ENCODE results near the gene ABHD17C.

ABHD17C gene

DNA sequence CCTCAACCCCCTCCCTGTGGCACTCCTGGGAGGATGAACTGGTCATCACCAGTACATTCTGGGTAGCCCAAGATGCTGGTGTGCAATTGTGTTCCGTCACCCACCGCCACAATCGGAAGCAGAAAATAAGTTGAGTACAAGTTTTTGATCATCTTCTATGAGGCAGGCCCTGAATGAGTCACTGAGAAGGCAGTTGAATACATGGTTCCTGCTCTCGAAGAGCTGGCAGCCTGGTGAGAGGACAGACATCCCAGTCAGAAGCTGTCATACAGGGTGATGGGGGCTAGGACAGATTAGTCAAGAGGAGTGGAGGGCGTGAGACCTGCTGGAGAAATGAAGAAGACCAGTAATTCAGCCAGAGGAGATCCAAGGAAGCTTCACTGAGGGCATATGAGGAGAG, 90.2 kb downstream of the ABHD17C start:
- DNase-seq: no peak

DNA sequence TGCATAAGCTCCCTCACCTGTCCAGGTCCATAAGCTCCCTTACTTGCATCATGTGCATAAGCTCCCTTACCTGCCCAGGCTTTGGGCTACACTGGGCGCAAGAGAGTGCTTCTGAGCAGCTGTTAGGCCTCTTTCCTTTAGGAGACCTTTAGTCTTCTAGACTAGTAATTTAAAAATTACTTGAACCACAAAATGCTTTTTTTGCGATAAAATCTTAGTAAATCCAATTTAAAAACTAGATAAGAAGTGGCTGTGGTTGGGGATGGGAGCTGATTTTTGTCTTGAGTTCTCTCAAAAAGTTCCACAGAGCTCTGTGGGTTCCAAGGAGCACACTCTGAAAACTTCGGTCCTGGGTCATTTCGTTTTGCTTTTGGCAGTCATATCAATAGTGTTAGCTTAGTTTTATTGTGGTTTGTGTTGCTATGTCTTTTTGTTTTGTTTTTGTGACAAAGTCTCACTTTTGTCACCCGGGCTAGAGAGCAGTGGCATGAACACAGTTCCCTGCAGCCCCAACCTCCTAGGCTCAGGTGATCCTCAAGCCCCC, 90.8 kb downstream of the ABHD17C start:
- no peak for DNase-seq

DNA sequence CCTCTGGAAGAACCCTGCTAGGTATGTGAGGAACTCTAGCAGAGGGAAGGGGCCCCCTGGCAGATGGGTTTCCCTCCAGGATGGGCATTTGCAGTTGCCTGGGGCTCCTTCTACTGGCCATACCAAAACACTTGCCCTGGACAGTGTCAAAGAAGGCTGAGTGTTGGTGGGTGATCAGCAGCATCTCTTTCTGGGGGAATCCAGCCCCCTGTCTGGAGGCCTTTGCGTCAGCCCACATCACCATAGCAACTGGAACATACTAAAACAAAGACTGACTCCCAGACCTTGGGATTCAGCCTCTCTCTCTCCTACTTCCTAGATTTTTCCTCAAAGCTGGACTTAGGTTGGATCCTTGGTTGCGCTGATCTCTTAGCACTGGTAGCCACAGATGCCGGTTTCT, 92.2 kb downstream of the ABHD17C start:
- no peak for DNase-seq

DNA sequence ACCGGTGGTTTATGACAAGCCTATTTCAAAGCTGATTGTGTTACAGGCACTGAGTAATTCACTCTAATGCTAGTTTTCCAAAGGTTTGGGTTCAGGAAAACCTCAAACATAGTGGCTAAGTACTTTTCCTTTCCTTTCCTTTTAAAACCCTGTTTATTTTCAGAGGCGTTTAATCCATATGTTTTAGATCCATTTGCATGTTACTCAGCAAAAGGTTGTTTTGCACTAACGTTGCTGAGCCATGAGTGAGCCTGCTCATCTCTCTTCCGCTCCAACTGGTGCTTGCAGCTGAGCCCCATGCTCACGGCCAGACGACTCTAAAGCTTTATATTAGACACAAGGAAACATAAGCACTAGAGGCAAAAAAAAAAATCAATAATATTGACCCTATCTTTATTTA, 93.4 kb downstream of the ABHD17C start:
- no peak for DNase-seq

DNA sequence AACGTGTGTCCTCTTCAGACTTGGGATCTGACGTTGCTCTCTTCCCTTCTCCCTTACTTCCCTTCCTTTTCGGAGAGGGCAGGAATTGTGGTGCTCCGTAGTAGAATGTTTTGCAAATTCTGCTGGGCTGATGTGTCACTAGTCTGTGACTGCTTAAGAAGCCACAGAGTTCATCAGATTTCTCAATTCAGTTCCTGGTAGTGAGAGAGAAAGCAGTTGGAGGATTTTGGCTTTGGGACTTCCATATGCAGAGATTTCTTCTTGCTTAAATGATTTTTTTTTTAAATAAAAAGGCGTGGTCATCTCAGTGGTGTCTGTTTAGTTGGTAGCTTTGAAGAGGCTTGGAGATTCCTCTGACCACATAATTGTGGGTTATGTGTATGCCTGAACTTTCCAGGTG, 94.2 kb downstream of the ABHD17C start:
- no peak for DNase-seq

DNA sequence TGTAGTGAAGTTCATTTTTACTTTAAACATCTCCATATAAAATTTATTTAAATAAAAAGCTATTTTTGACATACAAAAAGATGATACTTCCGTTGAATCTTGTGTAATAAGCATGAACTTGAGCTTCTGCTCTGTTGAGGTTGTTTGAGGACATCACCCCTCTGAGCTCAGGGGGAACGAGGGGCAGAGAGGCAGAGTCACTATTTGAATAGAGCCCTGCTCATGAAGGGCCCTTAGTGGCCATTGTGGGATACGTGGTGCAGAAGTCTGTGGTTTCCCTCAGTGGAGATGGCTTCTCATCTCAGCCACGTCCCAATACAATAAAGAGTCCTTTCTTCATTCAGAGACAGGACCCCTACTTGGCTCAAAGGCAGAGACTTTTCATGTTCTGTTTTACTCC, 94.7 kb downstream of the ABHD17C start:
- DNase-seq: no peak

DNA sequence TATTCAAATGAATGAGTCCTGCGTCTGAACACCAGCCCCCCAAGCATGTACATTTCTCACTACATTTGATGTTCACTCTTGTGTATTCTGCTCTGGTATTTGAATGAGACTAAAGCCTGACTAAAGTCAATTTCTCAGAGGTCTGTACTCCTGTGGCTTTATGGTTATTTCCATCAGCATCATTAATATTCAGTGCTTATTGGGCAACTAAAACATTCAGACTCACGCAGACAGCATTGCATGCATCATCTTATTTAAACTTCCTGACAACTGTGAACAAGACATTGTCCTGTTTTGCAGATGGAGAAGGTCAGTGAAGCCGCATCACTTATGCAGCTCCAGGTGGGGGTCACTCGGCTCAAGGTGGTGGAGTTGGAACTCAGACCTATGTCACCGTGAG, 95.1 kb downstream of the ABHD17C start:
- no peak for DNase-seq

DNA sequence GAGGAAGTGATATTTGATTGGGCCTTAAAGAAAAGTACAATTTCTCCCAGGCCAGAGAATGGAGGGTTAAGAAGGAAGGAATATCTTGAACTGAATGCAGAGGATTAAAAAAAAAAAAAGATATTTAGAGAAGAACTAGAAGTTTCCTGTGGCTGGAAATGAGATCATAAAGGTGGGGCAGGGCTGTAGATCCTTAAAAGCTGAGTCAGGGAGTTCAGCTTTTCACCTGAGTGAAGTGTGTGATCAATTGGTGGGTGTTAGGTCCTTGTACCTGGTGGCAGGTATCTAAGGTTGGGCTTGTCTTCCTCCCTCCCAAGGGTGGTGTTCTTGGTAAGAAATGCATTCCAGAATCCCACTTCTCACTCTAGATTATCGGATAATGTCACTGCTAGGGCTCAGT, 95.9 kb downstream of the ABHD17C start:
- no peak for DNase-seq

DNA sequence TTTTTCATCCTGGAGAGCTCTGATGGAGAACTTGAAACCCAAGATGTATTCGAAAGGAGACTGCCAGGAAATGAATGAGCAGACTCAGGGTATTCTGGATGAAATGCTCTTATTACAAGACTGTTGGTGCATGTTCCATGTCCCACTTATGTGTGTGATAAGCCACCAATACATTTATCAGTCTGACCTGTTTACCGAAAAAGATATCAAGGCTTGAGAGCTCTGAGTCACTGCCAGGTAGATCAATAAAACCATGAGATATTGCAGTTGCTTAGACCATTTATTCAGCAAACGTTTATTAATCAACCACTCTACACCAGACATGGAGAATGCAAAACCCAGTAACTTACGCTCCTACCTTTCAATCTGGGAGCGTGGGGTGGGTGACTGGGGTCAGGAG, 101.3 kb downstream of the ABHD17C start:
- no peak for DNase-seq

DNA sequence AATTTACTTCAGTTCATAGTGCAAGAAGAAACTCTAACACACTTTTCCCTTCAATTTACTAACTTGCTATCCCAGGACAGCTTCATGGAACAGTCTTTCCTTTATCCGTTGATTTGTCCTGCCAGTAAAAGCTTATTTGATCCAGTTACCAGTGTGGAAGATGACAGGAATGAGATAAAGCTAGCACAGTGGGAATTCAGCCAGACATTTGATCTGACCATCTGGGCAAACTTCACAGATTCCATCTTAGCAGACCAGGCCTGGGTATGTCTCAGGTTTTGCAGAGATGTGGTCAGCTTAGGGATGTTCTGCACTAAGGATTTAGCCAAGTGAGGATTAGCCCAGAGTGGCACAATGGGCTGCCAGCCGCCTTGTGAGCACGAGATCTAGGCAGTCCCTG, 103.8 kb downstream of the ABHD17C start:
- no peak for DNase-seq

DNA sequence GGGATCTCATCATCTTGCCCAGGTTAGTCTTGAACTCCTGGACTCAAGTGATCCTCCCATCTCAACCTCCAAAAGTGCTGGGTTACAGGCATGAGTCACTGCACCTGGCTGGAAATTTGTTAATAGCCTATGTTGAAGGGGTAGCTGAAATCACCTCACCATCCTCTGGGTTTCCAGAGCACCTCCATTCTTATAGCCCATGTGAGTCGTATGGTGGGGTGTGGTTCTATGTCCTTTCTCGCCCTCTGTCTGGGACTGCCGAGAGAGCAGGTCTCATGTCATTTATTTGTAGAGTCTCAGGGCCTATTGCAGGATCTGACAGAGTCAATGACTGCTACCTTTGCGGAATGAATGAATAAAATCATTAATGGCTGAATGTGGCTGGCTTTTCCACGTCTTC, 105.0 kb downstream of the ABHD17C start:
- no peak for DNase-seq

DNA sequence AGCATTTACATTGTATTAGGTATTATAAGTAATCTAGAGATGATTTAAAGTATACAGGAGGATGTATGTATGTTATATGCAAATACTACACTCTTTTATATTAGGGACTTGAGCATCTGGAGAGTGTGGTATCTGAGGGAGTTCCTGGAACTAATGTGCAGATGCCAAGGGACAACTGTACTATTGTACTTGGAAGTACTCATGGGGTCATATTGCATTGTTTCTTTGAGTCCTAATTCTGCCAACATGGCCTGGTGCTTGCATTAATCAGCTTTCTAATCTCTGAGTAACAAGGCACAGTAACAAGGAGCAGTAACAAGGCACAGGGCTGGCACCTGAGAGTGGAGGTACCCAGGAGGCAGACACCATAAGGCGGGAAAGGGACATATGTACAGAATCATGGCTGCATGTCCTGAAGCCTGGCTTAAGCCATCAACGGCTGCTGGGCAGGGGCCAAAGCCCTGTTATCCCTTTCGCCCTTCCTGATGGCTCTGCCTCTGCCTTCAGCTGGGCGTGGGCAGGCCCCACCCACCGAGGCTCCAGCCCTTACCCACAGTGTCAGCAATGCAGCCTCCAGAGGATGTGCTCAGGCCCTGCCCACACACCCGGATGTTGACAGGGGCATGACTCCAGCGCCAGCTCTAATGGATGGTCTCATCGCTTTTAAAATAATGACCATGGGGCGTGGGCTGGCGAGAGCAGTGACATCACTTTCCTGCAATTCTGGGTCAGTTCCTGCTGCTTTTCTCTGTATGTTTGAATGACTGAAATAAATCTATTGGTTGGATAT, 107.0 kb downstream of the ABHD17C start:
- no peak for DNase-seq

DNA sequence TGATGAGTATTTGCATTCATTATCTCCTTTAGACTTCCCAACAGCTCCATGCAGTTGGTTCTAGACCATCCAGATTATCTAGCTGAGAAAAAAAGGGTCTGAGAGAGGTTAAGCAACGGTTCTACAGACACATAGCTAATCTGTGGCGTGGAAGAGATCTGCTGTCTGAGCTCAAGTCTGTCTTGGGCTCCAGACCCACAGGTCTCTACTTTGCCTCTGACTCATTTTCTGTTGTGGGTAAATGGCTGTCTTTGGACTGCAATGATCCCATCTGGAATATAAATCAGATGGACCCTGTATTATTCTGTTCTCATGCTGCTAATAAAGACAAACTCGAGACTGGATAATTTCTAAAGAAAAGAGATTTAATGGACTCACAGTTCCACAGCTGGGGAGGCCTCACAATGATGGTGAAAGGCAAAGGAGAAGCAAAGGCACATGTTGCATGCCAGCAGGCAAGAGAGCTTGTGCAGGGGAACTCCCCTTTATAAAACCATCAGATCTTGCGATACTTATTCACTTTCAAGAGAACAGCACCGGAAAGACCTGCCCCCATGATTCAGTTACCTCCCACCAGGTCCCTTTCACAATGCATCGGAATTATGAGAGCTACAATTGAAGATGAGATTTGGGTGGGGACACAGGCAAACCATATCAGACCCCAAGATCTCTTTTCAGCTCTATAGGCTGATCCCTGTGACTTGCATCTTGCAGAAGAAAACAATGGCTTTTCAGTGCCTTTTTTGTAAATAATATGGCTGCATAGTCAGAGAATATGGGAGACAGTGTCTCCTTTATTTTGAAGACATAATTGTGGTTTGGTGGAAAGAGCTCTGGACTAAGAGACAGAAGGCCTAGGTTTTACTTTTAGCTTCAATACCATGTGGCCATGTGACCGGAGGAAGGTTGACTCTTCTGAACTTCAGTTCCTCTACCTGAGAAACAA, 108.7 kb downstream of the ABHD17C start:
- no peak for DNase-seq

DNA sequence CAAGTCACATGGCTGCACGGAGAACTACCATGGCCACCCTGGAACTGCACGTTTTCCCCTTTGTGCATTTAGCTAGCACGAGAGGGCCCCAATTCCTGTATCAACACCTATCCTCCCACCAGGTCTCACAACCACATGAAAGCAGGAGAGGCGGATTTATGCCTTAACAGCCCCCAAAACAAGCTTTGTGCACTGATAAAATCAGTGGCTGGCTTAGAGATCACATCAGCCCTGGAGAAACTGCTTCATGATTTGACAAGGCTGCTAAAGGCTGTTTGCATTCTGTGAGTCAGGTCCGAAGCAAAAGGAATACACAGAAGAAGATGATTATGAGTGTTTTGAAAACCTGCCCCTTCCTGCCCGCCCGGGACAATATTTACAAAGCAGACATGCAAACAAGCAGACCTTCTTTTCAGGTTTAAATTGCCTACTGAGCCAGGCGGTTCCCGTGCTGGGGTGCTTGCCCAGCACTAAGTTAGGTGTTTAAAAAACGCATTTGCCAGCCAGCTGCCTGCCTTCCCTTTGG, 109.9 kb downstream of the ABHD17C start:
- DNase-seq: no peak

Data from nucleus accumbens (tissue), 56 donors.